GM19193 (cell line): ENCODE results near the gene IRF6.

ENCODE experiments used
- POLR2A ChIP-seq: IDR thresholded peaks from 4 replicates; pipeline ENCODE4 v1.6.1; 2011; ENCODE audit not compliant: insufficient read depth, insufficient read length; ENCODE audit errors: extremely low read depth

IRF6 gene

DNA sequence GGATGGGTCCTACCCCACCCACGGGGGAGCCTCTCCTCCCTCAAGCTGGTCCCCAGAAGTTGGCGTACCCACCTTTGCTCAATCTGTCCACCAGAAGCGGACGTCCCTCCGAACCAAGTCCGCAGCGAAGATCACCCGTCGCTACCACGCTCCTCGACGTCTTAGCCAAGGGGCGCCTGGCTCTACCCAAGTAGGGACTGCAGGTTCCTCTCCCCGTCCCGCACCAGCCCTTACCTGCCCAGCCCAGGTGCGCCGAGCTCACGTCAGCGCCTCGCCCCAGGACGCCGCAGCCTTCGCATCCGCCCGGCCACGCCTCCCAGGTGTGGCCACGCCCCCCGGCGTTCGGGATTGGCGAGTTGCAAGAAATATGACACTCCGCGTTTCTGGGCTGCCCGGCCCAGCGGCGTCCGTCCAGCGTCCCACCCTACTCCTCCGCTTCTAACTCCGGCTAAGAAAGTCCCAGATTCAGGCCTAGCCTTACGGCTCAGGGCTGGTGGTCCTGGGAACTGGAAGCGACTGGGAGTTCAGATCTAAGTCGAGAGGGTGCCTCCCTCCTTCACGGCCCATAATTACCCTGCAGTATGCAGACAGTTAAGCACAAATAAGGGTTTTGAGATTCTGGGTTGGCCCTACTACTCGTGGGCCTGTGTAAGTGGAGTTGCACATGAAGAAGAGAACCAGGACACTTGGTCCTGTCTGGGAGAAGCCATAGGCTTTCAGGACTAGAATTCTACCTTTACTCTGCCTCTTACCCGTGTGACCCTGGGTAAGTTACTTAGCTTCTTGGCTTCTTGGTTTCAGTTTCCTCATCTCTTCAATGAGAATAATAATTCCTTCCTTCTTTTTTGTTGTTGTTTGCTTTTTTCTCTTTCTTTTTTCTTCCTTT is at the start of gene IRF6:
Gene IRF6 (minus strand): TSS at position 268 of the 886 bp plus-strand sequence. CDS start 4,729 bp downstream, outside the sequence.
- TF ChIP-seq POLR2A = no peak

GRCh38 chr1:209855623-209856022 is 49.7 kb upstream of the IRF6 start:
- no peak for TF ChIP-seq POLR2A

DNA sequence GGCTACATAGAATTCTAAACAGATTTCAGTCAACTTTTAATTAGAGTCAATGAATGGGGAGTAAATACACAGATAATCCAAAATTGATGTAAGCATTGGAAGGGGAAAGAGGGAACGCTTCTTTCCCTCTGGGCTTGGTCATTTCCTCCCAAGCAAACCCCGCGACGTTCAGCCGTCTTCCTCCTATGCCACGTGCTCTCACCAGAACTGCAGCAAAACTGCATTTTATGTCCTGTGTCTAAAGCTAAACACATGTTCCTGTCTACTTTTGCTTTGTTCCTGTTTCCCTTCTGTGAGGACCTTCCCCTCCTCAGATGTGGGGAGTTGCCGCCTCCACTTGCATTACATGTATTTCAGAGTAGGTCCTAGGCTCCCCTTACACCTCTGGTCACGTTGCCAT is 49.1 kb upstream of the IRF6 start:
- TF ChIP-seq POLR2A = no peak

DNA sequence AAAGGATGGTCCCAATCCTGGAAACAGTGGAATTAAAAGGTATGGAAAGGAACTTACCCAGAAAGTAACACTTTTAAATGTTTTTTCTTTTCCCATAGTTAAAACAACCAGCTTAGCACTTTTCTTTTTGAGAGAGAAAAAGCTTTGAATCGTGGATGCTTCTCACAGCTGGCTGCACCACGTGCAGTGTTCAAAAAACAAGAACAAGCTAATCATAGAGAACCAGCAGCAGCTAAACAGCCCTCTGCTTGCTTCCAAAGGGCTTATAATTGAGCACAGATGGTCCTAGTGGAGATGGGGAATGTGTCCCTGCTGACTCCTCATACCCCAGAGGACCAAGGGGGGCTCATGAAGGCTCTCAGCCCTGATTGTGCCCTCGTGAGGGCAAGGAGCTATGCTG is 48.3 kb upstream of the IRF6 start:
- TF ChIP-seq POLR2A = no peak

DNA sequence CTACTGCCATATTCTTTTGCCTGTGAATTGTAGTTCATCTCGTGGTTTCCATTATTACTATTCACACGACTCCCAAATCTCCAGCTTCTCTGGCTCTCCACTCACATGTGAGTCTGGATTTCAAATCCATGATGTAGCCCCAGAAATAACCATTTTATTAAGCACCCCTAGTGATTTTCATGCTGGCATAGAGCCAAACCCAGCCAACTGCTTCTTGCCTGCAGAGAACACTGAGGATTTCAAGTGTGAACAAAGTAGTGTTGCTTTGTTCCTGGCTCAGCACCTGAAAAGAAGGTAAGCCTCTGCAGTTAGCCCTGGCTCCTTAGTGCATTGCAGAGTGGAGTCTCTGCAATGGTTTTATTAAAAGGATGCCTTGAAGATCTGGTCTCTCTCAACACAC is 47.7 kb upstream of the IRF6 start:
- no peak for TF ChIP-seq POLR2A

DNA sequence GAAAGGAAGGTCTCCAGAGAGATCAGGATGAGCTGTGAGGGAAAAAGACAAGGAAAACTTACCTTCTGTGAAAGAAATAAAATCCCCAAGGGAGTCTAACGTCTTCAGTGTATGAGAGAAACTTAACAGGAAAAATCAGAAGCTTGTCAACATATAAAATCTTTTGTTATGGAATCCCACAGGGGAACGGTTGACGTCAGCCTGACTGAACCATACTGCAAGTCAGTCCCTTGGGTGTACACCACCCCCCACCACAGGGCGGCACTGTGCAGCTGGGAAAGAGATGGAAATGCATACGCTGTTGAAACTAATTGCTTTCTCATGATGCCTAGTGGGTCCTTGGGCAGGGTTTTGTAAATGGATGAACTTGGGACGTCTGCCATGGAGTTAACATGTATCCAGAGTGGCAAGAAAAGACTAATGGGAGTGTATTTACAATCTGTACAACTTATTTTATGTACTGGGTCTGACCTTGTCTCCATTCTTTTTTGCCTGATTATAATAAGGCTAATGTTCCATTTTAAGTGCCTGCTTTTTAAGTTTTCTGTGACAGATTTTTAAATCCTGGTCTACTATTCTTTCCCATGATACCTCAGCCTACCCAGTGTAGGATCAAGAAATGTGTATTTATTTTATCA is 44.5 kb upstream of the IRF6 start:
- no peak for TF ChIP-seq POLR2A

DNA sequence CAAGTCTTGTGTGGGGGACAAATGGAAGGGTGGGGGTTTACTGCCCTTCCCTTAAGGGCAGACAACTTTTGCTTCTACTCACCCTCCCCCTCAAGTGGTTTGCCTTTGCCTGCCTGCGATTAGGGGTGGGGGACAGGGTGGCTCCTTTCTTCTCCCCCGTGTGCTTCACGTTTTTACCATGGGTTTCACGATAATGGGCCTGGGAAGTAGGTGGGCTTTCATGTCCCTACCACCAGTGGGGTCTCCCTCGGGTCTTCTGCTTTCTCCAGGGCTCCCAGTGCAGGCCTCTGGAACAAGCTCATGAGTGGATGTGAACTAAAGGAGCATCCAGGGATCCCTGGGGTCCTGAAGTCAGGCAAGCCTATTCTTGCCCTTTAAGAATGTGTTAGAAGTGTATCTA is 43.4 kb upstream of the IRF6 start:
- no peak for TF ChIP-seq POLR2A

- no peak for TF ChIP-seq POLR2A
Observed at GRCh38 chr1:209845408-209845725, 39.4 kb upstream of the IRF6 start.

DNA sequence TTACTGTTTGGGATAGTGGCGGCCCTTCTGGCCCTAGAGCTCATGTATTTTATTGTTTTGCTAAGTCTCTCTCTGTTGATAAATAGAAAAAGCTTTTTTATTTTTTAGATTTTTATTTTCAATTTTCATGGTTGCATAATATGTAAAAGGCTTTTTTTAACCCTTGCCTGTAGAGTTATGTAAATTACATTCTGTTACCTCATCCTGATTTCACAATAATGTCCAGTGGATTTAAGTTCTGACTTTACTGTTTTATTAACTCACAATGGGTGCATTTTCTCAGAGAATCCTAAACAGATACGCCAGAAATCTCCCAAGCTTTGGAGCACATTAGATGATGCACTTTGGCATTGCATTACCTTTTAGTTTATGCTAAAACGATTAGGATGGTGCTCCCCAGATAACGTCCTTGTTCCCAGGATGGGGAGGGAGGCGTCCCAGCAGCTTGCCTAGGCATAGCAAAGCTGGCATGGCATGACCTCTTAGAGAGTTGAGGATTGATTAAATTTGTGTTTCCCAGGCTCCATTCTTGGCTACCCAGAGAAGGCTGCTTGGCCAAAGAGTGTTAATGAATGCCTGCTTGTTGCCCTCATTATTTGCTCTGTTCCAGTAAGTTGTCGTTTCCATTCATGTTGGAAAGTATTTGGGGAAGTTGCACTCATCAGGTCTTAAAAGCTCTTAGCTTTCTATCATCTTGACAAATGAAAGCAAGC is 38.9 kb upstream of the IRF6 start:
- TF ChIP-seq POLR2A = no peak

GRCh38 chr1:209840611-209841010 is 34.7 kb upstream of the IRF6 start:
- TF ChIP-seq POLR2A = no peak

DNA sequence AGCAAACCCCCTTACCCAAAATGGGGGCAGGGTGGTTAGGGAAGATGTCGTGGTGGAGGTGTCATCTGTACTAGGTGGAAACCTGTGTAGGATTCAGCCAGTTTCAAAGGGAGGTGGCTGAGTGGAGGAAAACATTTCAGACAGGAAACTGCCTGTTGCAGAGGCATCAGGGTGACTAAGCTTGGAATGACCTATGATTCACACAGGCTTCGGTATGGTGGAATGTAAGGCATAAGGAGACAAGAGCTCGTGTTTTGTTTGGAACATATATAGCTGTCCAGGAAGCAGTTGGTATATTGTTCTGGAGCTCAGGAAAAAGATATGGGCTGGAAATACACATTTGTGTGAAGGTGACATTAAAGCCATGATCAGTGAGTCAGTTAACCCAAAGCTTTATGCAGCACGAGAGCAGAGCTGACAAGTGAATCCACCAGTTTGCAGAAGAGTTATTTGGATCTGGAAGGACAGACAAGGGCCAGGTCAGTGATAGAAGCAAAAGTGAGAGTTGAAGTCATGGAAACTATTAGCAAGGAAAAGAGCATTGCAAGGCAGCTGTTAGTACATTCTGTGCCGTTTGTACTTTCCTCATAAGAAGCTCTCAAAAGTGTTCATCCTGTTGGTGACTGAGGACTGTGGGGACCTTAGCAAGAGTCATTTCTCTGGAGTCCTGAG is 34.1 kb upstream of the IRF6 start:
- TF ChIP-seq POLR2A = no peak

GRCh38 chr1:209838537-209838936 is 32.6 kb upstream of the IRF6 start:
- no peak for TF ChIP-seq POLR2A

- TF ChIP-seq POLR2A = no peak
Observed at GRCh38 chr1:209837671-209838070, 31.7 kb upstream of the IRF6 start.

- no peak for TF ChIP-seq POLR2A
Observed at GRCh38 chr1:209835782-209836298, 29.9 kb upstream of the IRF6 start.

GRCh38 chr1:209831615-209832014 is 25.7 kb upstream of the IRF6 start:
- no peak for TF ChIP-seq POLR2A

GRCh38 chr1:209830722-209831121 is 24.8 kb upstream of the IRF6 start:
- no peak for TF ChIP-seq POLR2A

DNA sequence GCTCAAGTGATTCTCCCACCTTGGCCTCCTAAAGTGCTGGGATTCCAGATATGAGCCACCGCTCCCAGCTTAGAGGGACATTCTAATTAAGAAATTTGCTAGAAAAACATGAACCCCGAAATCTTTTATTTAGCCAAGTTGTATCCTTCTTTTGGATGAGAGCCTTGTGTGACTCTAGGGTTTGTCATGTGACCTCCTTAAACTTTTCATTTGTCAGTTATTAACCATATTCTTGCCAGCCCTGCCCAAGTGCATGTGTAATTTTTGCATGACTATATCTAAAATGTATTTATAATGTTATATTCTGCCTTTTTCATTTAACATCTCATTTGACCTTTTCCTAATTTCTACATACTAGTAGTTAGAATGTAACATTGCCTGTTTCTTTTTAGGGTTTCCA is 23.8 kb upstream of the IRF6 start:
- no peak for TF ChIP-seq POLR2A
